HG02870 (cell line): ENCODE data around the gene GSTT4.
"Not testable (repeated sequence)": the region's sequence is repeated elsewhere in the genome, so short reads cannot be mapped to it uniquely, and the experiment has no call there.

ENCODE experiments used
- ATAC-seq: cut with Tn5 transposase; IDR thresholded peaks from one replicate; pipeline ENCODE4 v1.9.1; 2021; ENCODE audit warnings: mild to moderate bottlenecking, moderate library complexity; ENCODE audit not compliant: unreplicated experiment

Gene GSTT4

DNA sequence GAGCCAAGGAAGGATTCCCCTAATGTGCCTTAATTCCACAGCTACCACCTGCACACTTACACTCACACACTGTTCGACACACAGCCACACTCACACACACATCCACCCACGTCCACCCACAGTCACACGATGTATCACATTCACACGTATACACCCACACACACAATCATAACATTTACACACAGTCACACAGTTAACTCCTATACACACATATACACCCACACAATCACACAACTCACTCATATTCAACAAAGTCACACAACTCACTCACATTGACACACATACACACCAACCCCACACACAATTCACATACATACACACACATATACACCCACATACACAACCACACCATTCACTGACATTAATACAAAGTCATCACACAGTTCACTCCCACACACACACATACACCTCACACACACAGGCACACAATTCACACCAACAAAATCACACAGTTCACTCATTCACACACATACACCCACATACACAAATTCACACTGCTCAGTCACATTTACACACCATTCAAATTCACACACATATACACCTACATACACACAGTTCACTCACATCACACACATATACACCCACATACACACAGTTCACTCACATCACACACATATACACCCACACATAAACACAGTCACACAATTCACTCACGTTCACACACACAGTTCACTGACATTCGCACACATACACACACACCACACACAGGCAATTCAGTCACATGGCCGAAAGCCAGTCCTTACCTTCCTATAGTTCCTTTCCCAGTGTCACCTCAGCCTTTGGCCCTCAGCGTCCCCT is 50.9 kb downstream of the GSTT4 start:
- ATAC-seq = not testable (repeated sequence)

DNA sequence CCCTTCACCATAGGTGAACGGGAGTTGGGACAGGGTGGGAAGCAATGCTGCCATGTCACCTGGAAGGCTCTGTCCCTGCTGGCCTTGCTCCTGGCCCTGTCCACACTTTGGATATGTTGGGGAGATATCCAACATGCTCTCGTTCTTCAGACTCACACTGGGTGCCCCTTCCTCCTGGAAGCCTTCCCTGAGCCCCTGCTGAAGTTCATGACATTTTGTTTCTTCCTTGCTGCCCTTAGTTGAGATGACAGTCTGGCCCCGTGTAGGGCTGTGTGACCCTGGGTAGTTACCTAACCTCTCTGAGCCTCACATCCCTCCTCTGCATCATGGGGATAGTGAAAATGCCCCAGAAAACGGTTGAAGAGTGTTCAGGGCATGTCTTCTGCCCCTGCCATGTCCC is 51.8 kb downstream of the GSTT4 start:
- not testable (repeated sequence) for ATAC-seq

DNA sequence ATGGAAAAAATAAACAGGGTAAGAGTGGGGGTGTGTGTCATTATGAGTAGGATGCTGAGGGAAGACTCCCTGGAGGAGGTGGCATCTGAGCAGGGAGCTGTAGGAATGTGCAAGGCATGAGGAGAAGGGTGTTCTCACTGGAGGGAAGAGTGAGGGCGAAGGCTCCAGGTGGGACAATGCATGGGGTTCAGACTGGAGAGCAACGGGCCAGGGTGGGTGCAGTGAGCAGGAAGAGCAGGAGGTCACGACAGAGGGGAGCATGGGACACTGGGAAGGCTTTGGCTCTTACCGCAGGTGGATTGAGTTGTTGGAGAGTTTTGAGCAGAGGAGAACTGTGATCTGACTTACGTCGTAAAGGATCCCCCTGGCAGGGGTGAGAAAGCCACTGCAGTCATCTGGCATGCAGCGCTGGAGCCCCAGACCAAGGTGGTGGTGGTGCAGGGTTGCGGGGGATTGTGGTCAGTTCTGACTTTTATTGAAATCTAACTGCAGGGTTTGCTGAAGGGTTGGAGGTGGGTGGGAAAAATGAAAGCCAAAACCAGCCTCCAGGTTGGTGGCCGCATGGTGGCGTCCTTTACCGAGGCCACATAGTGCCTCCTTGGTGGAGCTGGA is 52.4 kb downstream of the GSTT4 start:
- not testable (repeated sequence) for ATAC-seq

DNA sequence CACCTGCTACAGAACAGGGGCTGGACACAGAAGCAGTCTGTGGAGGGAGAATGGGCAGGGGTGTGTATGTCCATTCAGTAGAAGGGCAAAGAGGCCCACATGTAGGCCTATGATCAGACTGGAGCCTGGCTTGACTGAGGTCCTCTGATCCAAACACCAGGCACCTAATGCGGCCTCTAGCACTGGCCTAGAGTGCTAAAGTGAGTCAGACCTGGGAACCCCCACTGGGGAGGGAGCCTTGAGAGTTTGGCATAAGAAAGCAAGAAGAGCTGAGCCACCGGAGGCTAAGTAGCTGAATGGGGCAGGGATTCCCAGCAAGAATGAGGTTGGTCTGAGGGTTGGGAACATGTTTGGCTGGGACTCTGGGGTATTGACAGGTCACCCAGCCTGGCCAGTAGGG is 53.9 kb downstream of the GSTT4 start:
- ATAC-seq = not testable (repeated sequence)

DNA sequence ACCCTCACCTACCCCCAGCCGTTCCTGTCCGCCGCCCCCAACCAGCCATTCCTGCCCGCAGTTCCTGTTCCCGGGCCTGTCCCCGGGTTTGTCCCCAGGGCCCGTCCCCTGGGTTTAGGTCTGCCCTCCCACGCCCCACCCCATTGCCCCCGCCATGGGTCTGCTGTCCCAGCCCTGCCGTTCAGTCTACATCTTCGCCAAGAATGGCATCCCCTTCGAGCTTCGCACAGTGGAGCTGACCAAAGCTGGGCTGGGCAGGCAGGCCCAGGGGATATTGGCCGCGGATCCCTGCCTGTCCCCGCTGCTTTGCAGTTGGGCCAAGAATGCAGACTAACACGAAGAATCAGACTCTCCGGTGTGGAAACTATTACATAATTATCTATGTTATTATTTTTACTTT is 55.5 kb downstream of the GSTT4 start:
- ATAC-seq = not testable (repeated sequence)
